IPS-18c (cell line): Measurements from ENCODE around the gene SYT6.
A peak's percentile ranks its signal among the peaks of the same experiment; 100 is the strongest.

Experiments
- H3K4me3 ChIP-seq: 2 replicates; pipeline ENCODE4 v1.7.0; 2013; ENCODE audit warnings: low read depth, mild to moderate bottlenecking, low read length, moderate library complexity; ENCODE audit not compliant: insufficient read depth
- H3K9me3 ChIP-seq: one replicate; pipeline ENCODE4 v1.6.1; 2013; ENCODE audit warnings: mild to moderate bottlenecking, low read length, moderate library complexity; ENCODE audit not compliant: control insufficient read depth, insufficient read depth

SYT6 gene

DNA sequence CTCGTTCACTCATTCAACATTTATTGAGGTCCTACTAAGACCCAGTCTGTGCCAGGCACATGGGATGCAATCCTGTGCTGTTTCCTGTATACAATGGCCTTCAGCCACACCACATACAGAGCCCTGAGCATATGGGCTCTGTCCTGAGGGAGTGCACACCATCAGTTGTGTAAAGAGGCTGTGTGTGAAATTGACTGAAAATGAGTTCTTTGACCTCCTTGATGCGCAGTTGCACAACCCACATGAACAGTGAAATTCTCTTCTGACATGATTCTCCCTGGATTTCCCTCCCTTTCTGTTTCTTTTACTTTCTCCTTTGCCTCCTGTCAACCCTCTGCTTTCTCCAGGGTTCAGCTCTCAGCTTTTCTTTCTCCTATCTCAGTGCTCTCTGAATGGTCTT, 6.3 kb upstream of the SYT6 start:
- no peaks in the 10 kb centered on the region for H3K9me3 ChIP-seq
- no peak overlapping the region for H3K4me3 ChIP-seq

- H3K9me3 ChIP-seq: peaks cover 2% of the 10 kb centered on the region
- H3K4me3 ChIP-seq: no peak overlapping the region
Measured at GRCh38 chr1:114157275-114157660, 3.6 kb upstream of the SYT6 start.

GRCh38 chr1:114156538-114157274, 3.0 kb upstream of the SYT6 start:
- Histone ChIP-seq H3K9me3 (peaks cover 2% of the 10 kb centered on the region), H3K4me3 (no peak overlapping the region)

GRCh38 chr1:114155706-114156105, 2.0 kb upstream of the SYT6 start:
- Histone ChIP-seq H3K4me3 (no peak overlapping the region), H3K9me3 (peaks cover 2% of the 10 kb centered on the region)

GRCh38 chr1:114154963-114155322, 1.3 kb upstream of the SYT6 start:
- H3K9me3 ChIP-seq: peaks cover 2% of the 10 kb centered on the region

GRCh38 chr1:114154146-114154962, 685 bp upstream of the SYT6 start:
- Histone ChIP-seq H3K4me3 (peak overlapping the region; percentile 93), H3K9me3 (peaks cover 2% of the 10 kb centered on the region)

More at GRCh38 chr1:114154963-114155322, 1.3 kb upstream of the SYT6 start:
- peak overlapping the region; percentile 93; the same call in 1 of the 2 replicates for H3K4me3 ChIP-seq

GRCh38 chr1:114152508-114153260, 985 bp downstream of the SYT6 start:
- H3K4me3 ChIP-seq: peak overlapping the region; percentile 93
- H3K9me3 ChIP-seq: peaks cover 2% of the 10 kb centered on the region

DNA sequence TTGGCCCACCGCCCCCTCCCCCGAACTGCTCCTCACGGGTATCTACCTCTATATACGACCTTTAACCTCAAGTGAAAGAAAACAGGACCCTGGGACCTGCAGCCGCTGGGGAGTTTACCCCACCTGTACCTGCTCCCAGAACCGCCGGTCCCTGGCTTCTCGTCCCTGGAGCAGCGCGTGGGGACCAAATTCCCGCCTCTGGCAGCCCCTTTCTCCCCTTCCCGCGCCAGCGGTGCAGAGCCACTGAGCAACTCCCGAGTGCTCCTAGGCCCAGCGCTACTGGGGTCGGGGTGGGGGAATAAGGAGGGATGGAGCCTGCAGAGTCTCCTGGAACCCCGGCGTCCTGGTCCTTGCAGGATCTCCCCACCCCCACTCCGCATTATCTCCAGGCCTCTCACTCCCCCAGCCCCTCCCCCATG, 1.6 kb downstream of the SYT6 start:
- Histone ChIP-seq H3K4me3 (peak overlapping the region; percentile 93), H3K9me3 (peaks cover 2% of the 10 kb centered on the region)

DNA sequence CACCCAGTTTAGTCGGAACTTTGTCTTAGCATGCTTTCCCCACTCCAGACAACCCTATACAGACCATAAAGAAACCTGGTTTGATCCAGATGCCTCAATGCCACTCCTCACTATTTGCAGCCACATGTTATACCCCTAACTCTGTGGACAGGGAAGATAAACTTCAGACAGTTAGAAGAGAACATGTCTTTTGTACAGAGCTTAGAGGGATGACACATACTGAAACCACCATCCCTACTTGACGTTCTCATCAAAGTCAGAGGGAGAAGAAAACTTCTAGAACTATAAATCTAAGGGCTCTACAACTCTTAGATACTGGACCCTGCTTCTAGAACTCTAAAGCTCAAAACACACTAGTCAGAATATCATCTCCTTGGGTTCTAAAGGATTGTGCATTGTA, 3.7 kb downstream of the SYT6 start:
- H3K9me3 ChIP-seq: peaks cover 2% of the 10 kb centered on the region
- no peak overlapping the region; the same call in 1 of the 2 replicates for H3K4me3 ChIP-seq

GRCh38 chr1:114149211-114149610, 4.5 kb downstream of the SYT6 start:
- Histone ChIP-seq H3K4me3 (no peak overlapping the region), H3K9me3 (peaks cover 2% of the 10 kb centered on the region)

- no peak overlapping the region; the same call in 1 of the 2 replicates for H3K4me3 ChIP-seq
Measured at GRCh38 chr1:114145504-114146151, 8.0 kb downstream of the SYT6 start.

GRCh38 chr1:114144016-114144415, 9.7 kb downstream of the SYT6 start:
- no peaks in the 10 kb centered on the region for H3K9me3 ChIP-seq
- no peak overlapping the region for H3K4me3 ChIP-seq

More at GRCh38 chr1:114145504-114146151, 8.0 kb downstream of the SYT6 start:
- H3K9me3 ChIP-seq: no peaks in the 10 kb centered on the region

DNA sequence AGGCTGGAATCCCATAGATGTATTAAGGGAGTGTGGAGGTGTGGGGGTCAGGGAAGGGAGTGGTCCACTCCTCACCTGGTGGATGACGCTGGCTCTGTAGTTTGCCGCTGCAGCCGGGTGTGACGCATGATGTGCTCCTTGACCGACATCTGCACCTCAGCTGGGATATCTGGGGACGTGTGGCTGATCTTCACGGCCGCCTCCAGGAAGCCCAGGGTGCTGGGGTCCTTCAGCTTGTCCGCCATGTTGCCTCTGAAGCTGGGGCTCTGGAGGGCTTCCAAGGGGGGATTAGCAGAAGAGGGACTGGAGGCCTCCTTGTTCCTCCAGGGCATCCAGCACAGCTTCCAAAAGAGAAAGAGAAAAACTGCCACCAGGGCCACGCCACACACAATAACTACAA, 14.1 kb downstream of the SYT6 start:
- no peak overlapping the region for H3K4me3 ChIP-seq

GRCh38 chr1:114137497-114137896, 16.2 kb downstream of the SYT6 start:
- Histone ChIP-seq H3K4me3 (no peak overlapping the region), H3K9me3 (no peaks in the 10 kb centered on the region)

More for the DNA sequence above, 14.1 kb downstream of the SYT6 start:
- H3K9me3 ChIP-seq: no peaks in the 10 kb centered on the region

- Histone ChIP-seq H3K4me3 (no peak overlapping the region), H3K9me3 (no peaks in the 10 kb centered on the region)
Measured at GRCh38 chr1:114135786-114136185, 17.9 kb downstream of the SYT6 start.

DNA sequence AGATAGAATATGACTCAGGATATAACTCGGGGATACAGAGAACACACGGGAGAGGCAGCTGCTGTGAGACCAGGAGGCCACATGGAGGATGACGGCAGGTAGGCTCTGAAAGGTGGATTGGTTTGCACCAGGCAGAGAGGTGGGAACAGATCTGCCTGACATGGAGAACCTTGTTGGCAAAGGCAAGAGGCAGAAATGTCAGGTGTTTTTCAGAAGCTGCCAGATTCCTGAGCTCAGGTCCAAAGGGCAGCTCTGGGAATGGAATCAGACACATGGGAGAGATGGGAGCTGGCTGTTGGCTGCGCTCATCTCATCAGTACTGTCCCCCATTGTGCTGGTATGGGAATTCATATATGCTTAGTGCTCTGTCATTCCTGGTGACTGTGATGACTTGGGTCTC, 19.2 kb downstream of the SYT6 start:
- H3K4me3 ChIP-seq: no peak overlapping the region
- H3K9me3 ChIP-seq: no peaks in the 10 kb centered on the region

DNA sequence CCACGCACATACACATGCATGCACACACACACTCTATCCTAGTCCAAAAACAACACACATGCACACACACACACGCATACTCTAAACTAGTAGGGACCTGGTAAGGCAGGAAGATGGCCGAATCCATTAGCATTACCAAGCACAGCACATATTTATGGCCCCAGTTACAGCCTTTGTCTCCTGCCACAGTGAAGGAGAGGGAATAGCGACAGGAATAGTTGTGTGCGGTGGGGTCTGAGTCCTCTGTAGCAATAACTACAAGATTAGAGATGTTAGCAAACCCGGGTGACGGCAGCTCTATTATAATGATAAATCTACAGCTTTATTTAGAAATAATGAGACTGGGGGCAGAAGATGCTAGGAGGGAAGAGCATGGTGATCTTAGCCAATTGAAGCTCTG, 20.5 kb downstream of the SYT6 start:
- no peaks in the 10 kb centered on the region for H3K9me3 ChIP-seq
- H3K4me3 ChIP-seq: no peak overlapping the region
